GM18517 (cell line): ENCODE results near the gene PDE5A.
A peak's percentile ranks its signal among the peaks of the same experiment; 100 is the strongest.
"Not testable (repeated sequence)": the region's sequence is repeated elsewhere in the genome, so short reads cannot be mapped to it uniquely, and the experiment has no call there.

Source experiments
- ATAC-seq: cut with Tn5 transposase; IDR thresholded peaks from one replicate; pipeline ENCODE4 v1.9.1; 2021; ENCODE audit warnings: mild to moderate bottlenecking, moderate library complexity; ENCODE audit not compliant: unreplicated experiment

PDE5A gene

DNA sequence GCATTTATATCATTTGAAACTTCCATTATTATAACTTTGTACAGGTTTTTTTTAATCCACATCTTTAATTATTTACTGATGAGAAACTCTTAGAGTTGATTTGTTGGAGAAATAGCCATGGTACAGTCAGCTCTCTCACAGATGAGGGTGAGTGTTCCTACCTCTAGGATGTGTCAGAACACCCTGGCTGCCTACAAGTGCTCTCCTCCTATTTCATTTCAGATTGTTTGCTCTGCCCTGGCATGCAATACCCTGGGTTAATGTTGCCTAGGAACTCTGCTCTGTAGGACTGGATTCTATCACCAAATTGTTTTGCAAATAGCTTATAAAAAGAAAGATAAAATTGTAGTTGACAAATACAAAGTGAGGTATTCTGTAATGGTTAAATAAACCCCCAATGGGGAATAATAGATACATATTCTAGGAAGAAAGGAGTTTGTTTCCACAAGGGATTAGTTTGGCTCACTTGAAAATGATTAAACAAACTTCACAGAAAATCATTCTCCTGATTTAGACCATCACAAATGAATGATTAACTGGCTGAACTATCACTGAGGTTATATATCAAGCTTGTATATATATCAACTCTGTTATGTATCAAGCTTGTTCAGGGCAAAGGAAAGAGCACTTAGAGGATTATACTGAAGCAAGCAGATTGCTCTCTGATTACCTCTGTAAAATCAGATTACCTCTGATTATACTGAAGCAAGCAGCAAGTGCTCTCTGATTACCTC is 150.0 kb downstream of the PDE5A start:
- ATAC-seq = no peak

DNA sequence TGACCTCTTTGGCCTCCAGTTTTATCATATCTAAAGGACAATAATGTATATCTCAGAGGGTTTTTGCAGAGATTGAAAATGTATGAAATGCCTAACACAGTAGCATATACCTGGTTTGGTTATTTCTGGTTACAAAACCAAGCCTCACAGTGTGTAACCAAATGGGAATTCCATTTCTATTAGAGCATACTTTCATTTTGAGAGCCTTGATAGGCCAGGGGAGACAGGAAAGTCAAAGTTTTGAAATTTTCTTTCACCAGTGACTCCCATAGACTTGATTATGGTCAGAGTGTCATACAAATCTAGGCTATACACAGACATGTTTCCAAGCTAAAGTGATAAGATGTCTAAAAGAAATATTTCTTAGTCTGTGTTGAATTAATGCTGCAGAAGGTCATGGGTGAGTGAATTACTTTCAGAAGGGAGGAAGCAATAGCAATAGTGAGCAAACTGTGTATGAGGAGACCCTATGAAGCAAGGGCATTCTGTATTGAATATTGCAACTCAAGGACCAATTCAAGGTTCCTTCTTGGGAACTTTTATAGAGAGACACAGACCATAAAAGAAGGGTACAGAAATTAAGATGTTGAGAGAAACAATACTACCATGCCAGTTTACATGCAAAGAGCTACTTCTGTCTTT is 151.1 kb downstream of the PDE5A start:
- no peak for ATAC-seq

DNA sequence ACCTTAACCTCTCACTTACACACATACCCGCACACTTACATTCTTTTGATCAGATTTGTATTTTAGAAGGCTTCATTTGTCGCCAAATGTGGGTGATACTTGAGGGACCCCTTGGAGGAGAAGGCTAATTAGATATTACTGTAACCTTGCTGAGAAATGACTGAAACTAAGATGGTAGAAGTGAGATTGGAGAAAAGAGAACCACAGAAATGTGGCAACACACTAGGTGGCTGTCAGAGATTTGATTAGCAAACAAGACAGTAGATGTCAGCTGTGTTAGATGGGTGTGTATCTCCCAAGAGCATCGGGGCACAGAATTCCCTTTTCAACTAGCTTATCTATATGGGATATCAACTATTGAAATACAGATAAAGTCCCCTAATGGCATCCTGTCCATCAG is 157.3 kb downstream of the PDE5A start:
- ATAC-seq = peak; percentile 55

DNA sequence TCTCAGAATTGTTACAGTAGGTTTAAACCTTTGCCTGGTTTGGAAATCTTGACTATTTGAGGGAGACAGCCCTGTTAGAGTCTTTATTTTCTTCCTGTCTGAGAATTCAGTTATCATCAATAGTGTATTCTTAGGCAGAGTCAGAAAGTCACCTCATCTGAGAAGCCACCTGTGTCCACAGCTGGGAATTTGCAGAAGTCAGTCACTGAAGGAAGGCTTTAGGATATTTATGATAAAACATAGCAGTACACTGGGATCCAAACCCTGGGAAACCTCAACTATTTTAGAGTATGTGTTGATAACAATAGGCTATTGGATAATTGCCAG is 157.9 kb downstream of the PDE5A start:
- ATAC-seq = peak; percentile 43

DNA sequence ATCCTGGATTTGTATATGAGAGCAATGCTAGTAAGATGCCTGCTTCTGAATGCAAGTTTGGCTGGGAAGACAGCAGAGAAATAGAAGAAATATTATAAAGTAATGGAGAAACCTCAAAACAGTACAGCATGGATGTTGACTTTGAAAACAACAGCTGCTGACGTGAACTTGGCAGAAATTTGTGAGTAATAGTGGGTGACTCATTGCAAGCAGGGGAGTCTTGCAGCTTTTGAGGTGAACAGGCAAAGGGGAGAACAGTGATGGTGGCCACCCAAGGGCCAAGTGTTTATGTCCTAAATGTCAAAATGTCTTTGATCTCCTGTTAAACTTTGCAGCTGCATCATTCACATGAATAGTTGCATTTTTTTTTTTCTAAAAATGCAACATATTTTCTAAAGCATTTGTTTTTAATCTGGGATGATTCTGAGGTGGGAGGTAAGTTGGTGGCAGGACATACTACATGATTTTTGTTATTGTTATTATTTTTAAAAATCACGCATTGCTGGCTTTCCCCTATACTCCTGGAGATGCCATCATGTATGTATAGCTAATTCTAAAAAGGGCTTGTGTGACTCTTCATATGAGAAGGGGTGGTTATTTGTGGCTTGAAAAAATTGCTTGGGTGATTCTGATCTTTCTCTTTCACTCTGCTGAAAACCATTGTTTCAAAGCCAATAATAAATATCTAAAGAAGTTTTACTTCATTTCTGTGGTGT is 158.4 kb downstream of the PDE5A start:
- ATAC-seq = peak; percentile 49

DNA sequence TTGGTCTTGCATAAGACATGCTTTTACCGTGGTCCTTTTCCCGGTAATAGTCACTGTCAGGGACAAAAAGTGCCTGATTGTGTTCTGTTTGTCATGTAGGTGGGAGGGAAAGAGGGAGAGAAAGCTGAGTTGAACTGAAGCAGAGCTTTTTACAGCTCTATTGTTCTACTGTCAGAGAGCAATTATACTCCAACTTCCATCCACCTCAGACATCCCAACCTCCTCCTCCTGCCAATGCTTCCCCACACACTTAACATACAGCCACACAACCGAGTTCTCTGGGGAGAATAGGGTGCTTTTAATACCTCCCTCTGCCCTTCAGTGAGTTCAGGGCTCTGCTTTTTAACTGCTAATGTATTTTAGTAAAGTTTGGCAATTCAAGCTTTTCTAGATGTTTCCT is 159.6 kb downstream of the PDE5A start:
- ATAC-seq = not testable (repeated sequence)

DNA sequence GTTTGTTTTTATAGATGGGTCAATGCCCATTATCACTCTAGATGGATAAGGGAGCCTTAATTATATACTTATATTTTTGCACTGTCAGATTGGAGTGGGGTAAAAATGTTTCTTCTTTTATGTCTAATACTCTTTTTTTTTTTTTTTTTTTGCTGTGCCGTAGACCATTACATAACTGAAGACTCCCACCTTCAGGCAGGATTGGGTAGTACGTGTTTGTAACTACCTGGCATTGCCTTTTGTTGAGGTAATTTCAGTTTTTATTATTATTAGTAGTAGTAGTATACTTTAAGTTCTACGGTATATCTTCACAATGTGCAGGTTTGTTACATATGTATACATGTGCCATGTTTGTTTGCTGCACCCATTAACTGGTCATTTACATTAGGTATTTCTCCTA is 165.9 kb downstream of the PDE5A start:
- ATAC-seq = not testable (repeated sequence)

DNA sequence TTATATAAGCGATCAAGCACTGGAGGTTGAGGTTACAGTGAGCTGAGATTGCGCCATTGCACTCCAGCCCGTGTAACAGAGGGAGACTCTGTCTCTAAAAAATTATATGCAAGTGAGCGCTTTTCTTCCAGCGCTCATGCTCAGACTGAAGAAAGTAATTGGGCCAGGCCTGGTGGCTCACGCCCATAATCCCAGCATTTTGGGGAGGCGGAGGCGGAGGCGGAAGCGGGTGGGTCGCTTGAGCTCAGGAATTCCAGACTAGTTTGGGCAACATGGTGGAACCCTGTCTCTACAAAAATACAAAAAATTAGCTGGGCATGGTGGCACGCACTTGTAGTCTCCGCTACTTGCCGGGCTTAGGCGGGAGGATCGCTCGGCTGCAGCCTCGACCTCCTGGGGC is 172.9 kb downstream of the PDE5A start:
- not testable (repeated sequence) for ATAC-seq

DNA sequence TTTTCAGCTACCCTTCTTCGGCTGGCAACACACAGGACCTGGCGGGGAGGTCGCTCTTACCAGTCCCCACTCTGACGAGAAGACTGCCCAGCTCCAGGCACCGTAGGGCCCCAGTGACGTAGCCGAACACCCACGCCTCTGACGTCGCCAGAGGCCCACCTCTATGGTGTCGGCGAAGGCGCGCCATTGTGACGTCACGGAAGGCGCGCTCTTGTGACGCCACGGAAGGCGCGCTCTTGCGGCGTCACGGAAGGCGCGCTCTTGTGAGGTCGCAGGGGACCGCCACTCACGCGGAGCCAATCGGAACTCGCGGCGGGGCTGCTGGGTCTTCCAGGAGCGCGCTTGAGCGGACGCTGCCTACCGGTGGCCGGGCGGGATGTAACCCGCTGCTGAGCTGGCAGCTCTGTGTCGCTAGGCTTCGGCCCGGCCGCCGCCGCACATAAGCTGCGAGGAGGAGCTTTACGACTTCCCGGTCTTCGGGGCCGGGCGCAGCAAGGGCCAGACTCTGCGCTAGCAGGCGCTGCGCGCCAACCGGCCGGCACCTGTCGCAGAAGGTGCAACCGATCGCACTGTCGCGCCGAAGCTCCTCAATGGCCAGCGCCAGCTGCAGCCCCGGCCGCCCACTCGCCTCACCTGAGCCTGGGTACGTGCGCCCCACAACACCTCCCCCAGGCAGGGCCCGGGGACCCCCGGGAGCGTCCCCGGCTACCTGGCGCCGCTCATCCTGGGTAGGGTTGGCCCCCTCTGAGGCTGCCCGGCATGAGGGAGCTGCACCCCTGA is 173.9 kb downstream of the PDE5A start:
- ATAC-seq = peak; percentile 99

DNA sequence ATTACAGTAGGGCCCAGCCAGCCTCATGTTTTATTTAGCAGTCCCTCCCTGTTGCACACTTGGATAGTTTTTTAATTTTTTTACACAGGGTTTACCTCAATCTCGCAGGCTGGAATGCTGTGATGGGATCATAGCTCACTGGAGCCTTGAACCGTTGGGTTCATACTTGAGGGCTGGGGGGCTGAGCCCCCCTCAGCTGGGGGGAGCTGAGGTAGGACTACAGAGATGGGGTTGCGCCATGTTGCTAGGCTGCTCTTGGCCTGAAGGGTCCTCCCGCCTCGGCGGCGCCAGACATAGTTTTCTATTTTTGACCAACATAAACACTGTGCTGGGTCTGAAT is 174.5 kb downstream of the PDE5A start:
- ATAC-seq = peak; percentile 24

DNA sequence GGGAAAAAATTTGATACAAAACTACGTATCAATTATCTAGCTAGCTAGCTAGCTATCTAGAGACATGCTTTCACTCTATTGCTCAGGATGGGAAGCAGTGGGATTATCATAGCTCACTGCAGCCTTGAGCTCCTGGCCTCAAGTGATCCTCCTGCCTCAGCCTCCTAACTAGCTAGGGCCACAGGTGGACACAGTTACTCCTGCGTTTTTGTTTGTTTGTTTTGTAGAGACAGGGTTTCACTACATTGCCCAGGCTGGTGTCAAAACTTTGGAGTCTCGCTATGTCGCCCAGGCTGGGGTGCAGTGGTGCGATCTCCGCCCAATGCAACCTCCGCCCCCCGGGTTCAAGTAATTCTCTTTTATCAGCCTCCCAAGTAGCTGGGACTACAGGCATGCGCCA is 175.3 kb downstream of the PDE5A start:
- not testable (repeated sequence) for ATAC-seq

DNA sequence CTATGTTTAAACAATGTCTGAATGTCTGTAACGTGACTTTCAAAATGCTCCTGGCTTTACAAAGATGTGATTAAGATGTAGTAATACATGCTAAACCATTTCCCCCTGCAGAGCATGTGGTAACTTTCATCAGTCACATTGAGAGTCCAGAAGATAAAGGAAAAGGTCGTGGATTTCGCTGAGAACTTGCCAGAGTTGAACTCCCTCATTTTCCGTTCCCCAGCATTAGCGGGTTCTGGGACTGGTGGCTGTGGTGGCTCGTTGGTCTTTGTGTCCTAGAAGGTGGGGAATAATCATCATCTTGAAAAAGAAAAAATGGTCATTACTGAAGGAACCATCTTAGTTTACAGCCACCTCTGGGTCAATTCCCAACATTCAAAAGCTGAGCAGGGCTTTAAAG is 178.8 kb downstream of the PDE5A start:
- not testable (repeated sequence) for ATAC-seq
